ENCODE results near the gene CDKN2B-AS1.

The CDKN2B-AS1 gene

GRCh38 chr9:22120595-22120994 lies 126.0 kb downstream of the CDKN2B-AS1 start:
- DNase-seq, result no peak

DNA sequence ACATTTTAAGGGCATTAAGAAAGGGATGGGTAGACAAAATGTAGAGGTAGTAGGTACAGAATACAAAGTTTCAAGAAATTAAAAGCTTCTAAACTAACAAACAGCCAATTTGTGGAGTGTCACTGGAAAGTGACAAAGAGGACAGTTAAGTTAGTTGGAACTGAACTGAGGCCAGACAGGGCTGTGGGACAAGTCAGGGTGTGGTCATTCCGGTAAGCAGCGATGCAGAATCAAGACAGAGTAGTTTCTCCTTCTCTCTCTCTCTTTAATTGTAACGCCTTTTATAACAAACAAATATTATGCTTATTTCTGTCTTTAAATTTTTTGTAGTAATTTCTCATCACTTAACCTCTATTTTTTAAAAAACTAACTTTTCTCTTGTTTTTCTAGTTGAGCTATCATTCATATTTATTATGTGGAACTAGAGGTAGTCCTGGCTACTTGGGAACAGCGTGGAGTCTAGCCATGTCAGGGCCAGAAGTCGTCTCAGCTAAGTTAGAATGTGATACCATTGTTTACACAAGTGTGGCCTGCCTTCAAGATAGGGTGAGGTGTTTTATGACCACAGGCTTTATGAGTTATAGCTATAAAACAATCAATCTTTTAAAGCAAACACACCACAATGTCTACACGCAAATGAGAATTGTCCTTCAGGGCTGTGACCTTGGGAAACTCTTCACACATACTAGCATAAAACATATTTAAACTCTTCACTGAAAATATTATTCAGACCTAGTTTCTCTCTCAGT lies 129.8 kb downstream of the CDKN2B-AS1 start:
- peak; percentile 33 to 48 for DNase-seq

- DNase-seq, result no peak
These were observed 134.5 kb downstream of the CDKN2B-AS1 start for GRCh38 chr9:22129133-22129532.

- DNase-seq, result no peak
These were observed 135.0 kb downstream of the CDKN2B-AS1 start for GRCh38 chr9:22129633-22130032.

GRCh38 chr9:22131817-22132216 lies 137.2 kb downstream of the CDKN2B-AS1 start:
- no peak for DNase-seq

- DNase-seq, result no peak
These were observed 139.8 kb downstream of the CDKN2B-AS1 start for GRCh38 chr9:22134390-22134789.

DNA sequence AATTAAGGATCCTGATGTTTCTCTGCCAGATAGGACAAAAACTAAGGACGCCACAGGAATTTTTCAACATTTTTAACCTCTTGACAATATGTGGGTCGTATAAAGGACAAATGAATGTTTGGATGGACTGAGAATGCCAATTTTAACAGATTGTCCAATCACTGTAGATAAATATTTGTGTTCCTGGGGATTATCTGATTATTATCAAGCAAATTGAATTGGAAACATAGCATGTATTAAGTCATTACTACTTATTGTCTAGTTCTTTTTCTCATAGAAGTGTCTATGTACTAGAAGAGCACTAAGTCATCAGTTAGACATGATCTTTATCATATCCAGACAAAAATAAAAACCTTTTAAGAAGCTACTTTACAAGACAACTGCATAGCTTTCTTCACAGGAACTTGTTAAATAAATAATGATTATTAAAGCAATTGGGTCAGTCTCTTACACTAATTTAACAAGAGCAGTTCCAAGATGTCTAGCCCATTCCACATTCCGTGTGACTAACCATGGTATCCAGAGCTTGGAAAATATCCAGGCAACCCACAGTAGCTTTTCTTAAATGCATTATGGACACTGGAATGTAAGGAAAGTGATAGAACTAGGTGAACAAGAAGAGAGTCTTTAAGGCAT lies 142.0 kb downstream of the CDKN2B-AS1 start:
- no peak for DNase-seq

GRCh38 chr9:22138956-22139660 lies 144.5 kb downstream of the CDKN2B-AS1 start:
- no peak for DNase-seq

DNA sequence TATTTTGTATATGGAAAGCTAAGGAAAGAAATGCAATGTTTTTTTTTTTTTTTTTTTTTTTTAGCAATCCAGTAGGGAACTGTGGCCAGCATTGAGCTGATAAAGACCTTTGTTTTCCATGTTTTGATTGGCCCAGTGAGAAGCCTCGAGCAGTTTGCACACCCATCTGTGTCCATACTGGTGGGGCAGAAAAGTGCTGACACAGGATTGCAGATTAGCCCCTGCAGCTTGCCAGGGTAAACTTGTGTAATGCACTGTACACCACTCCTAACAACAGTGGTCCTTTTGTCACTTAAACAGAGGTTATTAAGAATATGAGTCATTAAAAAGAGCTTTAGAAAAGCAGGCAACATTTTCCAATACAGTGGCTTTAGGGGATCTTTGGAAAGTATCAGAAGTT lies 147.3 kb downstream of the CDKN2B-AS1 start:
- DNase-seq, result no peak

DNA sequence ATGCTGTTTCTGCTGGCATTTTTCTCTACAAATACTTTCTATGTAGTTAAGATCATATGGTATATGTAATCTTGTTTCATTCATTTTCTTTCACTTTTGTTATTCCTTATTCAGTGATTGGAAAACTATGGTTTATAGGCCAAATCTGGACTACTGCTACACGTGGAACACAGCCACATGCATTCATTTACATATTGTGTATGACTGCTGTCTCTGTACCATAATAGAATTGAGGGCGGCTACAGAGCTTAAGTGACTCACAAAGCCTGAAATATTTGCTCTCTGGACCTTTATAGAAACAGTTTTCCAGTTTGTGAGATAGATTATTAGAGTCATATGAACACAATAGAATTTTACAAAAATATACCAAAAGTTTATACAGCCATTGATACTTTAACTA lies 148.1 kb downstream of the CDKN2B-AS1 start:
- peak in 1 of 2 experiments; percentile 13 for DNase-seq

GRCh38 chr9:22143799-22144625 lies 149.4 kb downstream of the CDKN2B-AS1 start:
- no peak for DNase-seq

GRCh38 chr9:22146604-22147003 lies 152.0 kb downstream of the CDKN2B-AS1 start:
- DNase-seq, result no peak

DNA sequence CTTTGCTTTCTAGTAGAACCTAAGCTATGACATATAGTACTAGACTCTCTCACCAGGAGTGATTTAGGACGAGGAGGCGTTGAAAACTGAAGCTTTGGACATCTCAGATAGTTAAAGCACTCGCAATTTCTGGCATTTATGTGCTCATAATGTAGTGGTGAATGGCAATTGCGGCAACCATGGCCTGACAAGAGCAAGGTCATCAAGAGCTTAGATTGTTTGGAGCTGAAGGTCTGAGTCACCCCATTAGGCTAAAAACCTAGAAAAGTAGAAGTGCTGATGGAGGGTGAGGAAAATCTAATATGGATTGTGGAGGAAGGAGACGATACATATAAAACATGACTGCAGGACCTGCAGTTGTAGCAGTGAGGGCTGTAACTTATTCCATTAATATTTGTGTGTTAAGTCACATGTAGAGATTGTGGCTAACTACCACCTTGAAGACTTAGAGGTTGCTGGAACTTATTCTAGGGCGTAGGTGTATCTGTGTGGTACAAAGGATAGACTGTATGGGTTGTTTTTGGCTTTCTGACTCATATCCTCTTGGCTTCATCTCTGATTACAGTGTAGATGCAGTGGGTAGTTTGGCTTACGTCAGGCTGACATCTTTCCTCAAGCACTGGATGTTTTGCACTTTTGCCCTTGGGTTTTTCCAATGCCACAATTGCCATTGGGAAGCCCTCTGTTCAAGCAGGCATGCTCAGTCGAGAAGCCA lies 153.4 kb downstream of the CDKN2B-AS1 start:
- no peak for DNase-seq

DNA sequence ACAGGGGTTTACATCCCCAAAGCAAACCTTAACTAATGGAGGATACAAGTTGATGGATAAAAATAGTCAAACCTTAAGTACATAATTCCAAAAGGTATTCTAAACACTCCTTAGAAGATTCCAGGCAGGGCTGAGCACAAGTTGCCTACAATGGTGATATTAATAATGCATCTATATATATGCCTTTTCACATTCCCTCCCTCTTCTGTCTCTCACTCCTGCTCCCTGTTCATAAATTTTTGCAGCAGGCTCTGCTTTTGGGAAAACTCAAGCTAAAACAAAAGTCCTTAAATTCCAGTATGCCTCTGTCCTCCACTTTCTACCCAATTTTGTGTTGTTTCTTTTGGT lies 153.9 kb downstream of the CDKN2B-AS1 start:
- no peak for DNase-seq

DNA sequence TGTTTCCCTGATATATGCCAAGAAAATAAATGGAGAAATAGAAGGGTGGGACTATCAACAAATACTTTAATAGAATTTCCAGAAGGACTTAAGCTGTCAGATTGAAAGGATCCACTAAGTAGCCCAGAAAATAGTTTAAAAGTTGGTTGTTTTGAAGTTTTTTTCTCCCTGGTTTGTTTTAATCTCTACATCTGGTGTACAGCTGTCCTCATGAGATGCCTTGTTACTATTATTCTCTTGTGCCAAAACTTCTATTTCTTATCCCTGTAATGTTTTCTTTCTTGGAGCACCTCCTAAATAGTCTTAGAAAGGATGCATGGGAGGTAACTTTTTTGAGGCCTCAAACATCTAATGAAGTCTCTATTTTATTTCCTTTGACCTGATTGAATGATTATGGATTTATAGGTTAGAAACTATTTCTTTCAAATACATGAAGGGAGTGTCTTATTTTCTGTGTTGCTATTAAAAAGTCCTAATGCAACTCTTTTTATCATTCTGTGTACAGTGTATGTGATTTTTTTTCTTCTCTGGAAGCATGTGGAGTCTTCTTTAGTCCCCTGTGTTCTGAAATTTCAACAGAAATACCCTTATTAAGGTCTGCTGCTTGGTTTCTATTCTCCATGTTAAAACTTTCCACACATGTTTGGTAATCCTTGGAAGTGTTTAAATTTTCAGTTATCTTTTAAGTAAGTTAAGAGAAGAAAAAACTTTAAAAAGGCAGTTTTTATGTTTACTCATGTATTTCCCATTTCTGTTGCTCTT lies 154.5 kb downstream of the CDKN2B-AS1 start:
- DNase-seq, result no peak

GRCh38 chr9:22154064-22154463 lies 159.5 kb downstream of the CDKN2B-AS1 start:
- DNase-seq, result no peak

GRCh38 chr9:22156586-22156985 lies 162.0 kb downstream of the CDKN2B-AS1 start:
- no peak for DNase-seq

- no peak for DNase-seq
These were observed 162.7 kb downstream of the CDKN2B-AS1 start for GRCh38 chr9:22157276-22157675.

- no peak for DNase-seq
These were observed 163.2 kb downstream of the CDKN2B-AS1 start for GRCh38 chr9:22157828-22158227.

DNA sequence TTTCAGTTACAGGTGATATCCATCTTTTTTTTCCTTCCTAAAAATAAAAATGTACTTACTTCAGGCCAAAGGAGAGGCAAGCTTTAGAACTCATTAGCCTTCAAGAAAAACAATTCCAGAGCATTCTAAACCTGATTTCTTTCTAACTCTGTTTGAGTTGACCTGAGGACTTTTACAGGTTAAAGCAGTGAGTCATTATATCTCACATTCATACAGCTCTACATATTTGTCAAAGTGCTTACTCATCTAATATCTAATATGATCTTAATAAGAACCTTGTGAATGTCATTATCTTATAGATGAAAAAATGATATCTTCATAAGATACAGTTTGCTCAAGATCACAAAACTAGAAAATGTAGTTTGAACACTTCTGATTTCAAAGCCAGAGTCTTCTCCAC lies 163.7 kb downstream of the CDKN2B-AS1 start:
- no peak for DNase-seq

DNA sequence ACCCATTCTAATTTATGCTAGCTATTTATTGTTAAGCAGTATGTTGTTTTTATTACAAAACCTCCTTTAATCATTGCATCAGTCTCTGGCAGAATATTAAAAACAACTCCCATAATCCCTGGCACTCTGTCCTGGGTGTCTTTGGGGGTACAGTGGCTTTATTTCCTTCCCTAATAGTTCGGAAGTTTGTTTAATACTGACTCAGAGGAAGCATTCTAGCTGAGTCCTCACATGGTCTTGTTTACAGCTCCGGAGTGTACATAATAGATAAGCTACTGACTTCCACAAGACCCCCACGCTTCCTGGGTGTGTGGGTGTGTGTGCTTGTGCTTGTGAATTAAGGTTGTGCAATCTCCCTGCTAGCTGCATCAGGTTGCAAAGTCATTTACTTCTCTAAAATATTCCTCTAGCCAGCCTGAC lies 164.3 kb downstream of the CDKN2B-AS1 start:
- DNase-seq, result no peak

DNA sequence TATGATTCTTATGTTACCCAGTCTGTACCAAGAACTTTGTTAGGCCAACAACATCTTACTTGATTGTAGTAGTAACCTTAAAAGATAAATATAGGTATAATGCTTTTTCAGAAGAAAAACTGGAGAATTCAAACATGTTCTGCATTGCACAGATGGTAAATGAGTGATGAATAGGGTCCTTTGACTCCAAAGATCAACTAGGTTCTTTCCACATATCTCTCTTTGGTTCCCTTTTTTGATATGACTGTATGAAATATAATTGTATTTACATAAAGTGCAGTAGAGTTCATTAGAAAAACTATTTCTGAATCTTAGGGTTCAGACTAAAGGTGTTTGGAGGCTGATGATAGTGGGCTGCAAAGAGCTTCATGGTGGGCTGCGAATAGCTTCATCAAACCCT lies 165.0 kb downstream of the CDKN2B-AS1 start:
- no peak for DNase-seq

Measured in NCI-H526 (cell line).